ES-I3 (cell line): ENCODE data around the gene SASH1.

Experiments
- H3K36me3 ChIP-seq: 2 replicates; pipeline ENCODE4 v1.6.1; 2013; ENCODE audit warnings: mild to moderate bottlenecking, low read length, control low read depth, moderate library complexity; ENCODE audit not compliant: insufficient read depth
- H3K4me1 ChIP-seq: 2 replicates; pipeline ENCODE4 v1.6.1; 2013; ENCODE audit warnings: mild to moderate bottlenecking, control low read depth, low read length; ENCODE audit not compliant: insufficient read depth
- H3K9ac ChIP-seq: 2 replicates; pipeline ENCODE4 v1.6.1; 2013; ENCODE audit warnings: low read depth, mild to moderate bottlenecking, low read length, moderate library complexity
- H3K9me3 ChIP-seq: 2 replicates; pipeline ENCODE4 v1.6.1; 2013; ENCODE audit warnings: mild to moderate bottlenecking, low read length, moderate library complexity; ENCODE audit not compliant: control insufficient read depth, insufficient read depth

The SASH1 gene

GRCh38 chr6:148450866-148451265 lies 108.2 kb downstream of the SASH1 start:
- H3K4me1 ChIP-seq: peaks cover 16% of the 10 kb centered on the region
- H3K36me3 ChIP-seq: 0 out of 2 replicates have a peak, but pooled peaks cover 3% of the 10 kb centered on the region
- no peaks in the 10 kb centered on the region for H3K9me3 ChIP-seq
- no peak overlapping the region for H3K9ac ChIP-seq

GRCh38 chr6:148451690-148452089 lies 109.1 kb downstream of the SASH1 start:
- H3K4me1 ChIP-seq: peaks cover 15% of the 10 kb centered on the region

GRCh38 chr6:148452876-148453275 lies 110.2 kb downstream of the SASH1 start:
- 0 out of 2 replicates have a peak, but pooled peaks cover 4% of the 10 kb centered on the region for H3K4me1 ChIP-seq
- no peak overlapping the region for H3K9ac ChIP-seq
- no peaks in the 10 kb centered on the region for H3K9me3 ChIP-seq

More at GRCh38 chr6:148451690-148452089, 109.1 kb downstream of the SASH1 start:
- H3K9ac ChIP-seq: no peak overlapping the region
- H3K9me3 ChIP-seq: no peaks in the 10 kb centered on the region
- H3K36me3 ChIP-seq: 0 out of 2 replicates have a peak, but pooled peaks cover 3% of the 10 kb centered on the region

GRCh38 chr6:148453906-148454305 lies 111.3 kb downstream of the SASH1 start:
- no peaks in the 10 kb centered on the region for H3K4me1 ChIP-seq
- 0 out of 2 replicates have a peak, but pooled peaks cover 3% of the 10 kb centered on the region for H3K36me3 ChIP-seq
- H3K9me3 ChIP-seq: no peaks in the 10 kb centered on the region
- H3K9ac ChIP-seq: no peak overlapping the region

More at GRCh38 chr6:148452876-148453275, 110.2 kb downstream of the SASH1 start:
- H3K36me3 ChIP-seq: 0 out of 2 replicates have a peak, but pooled peaks cover 3% of the 10 kb centered on the region

- Histone ChIP-seq H3K9me3 (no peaks in the 10 kb centered on the region), H3K4me1 (no peaks in the 10 kb centered on the region), H3K9ac (no peak overlapping the region), H3K36me3 (0 out of 2 replicates have a peak, but pooled peaks cover 3% of the 10 kb centered on the region)
These were observed 112.6 kb downstream of the SASH1 start for GRCh38 chr6:148455225-148455624.

GRCh38 chr6:148455674-148456558 lies 113.3 kb downstream of the SASH1 start:
- Histone ChIP-seq H3K9ac (no peak overlapping the region), H3K36me3 (0 out of 2 replicates have a peak, but pooled peaks cover 3% of the 10 kb centered on the region), H3K9me3 (no peaks in the 10 kb centered on the region), H3K4me1 (no peaks in the 10 kb centered on the region)

DNA sequence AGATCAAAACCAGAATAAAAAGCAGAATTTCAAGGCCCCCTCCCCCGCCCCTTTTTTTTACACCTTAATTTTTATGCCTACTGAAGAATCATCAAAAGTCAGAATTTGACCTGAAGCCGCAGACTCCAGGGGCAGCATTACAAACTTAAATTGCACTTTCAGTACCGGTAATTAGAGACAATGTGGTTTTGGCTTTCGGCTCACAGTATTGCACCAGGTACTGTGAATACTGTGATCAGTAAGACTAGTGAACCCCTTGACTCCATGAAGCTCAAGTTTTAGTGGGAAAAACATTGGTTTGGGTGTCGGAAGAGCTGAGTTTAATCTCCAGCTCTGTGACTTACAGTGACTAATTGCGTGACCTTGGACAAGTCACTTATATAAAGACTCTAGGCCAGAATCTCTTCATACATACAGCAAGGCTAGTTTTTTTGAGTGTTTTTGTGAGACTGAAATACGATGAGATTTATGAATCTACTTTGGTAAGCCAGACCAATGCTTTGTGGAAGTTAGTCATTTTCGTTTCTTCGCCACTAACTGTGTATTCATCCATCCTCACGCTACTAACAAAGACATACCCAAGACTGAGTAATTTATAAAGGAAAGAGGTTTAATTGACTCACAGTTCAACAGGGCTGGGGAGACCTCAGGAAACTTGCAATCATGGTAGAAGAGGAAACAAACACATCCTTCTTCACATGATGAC lies 114.7 kb downstream of the SASH1 start:
- Histone ChIP-seq H3K9me3 (no peaks in the 10 kb centered on the region), H3K9ac (no peak overlapping the region), H3K36me3 (no peaks in the 10 kb centered on the region), H3K4me1 (no peaks in the 10 kb centered on the region)

- no peaks in the 10 kb centered on the region for H3K4me1 ChIP-seq
- H3K36me3 ChIP-seq: no peaks in the 10 kb centered on the region
- H3K9ac ChIP-seq: no peak overlapping the region
- H3K9me3 ChIP-seq: no peaks in the 10 kb centered on the region
These were observed 115.2 kb downstream of the SASH1 start for GRCh38 chr6:148457843-148458159.

GRCh38 chr6:148459238-148459637 lies 116.6 kb downstream of the SASH1 start:
- Histone ChIP-seq H3K36me3 (no peaks in the 10 kb centered on the region), H3K4me1 (no peaks in the 10 kb centered on the region), H3K9me3 (no peaks in the 10 kb centered on the region), H3K9ac (no peak overlapping the region)

DNA sequence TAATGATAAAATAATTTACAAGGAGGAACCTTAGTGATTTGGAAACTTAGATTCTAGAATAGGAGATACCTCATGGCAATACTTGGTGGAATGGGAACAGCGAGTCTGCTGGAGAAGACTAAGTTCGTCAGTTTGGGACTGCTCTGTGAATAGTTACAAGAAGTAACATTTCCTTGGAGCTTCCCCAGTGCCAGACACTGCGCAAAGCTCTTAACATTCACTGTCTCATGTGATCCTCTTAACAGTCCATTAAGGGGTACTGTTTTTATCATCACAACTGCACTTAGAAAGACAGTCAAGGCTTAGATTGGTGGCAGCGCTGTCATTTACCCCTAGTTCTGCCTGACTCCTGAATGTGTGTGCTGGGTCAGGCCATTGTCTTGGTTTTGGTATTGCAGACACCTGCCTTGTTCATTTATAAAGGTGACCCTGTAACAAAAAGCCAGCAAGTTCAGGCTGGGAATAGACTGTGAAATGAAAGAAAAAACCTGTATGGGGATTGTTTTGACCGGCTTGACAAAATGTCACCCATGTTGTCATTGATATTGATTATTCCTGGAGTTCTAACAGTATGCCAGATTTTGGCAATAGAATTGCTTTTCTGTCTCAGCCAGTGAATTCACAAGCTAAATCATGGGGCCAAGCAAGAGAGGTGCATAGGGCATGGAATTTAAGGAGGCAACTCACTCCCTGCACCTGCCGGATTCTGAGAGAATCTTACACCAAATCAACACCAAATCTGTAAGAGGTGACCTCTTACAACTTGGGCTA lies 118.4 kb downstream of the SASH1 start:
- Histone ChIP-seq H3K36me3 (no peaks in the 10 kb centered on the region; the same call in 1 of the 2 replicates), H3K4me1 (peaks cover 4% of the 10 kb centered on the region; the same call in 1 of the 2 replicates), H3K9ac (no peak overlapping the region), H3K9me3 (no peaks in the 10 kb centered on the region)

DNA sequence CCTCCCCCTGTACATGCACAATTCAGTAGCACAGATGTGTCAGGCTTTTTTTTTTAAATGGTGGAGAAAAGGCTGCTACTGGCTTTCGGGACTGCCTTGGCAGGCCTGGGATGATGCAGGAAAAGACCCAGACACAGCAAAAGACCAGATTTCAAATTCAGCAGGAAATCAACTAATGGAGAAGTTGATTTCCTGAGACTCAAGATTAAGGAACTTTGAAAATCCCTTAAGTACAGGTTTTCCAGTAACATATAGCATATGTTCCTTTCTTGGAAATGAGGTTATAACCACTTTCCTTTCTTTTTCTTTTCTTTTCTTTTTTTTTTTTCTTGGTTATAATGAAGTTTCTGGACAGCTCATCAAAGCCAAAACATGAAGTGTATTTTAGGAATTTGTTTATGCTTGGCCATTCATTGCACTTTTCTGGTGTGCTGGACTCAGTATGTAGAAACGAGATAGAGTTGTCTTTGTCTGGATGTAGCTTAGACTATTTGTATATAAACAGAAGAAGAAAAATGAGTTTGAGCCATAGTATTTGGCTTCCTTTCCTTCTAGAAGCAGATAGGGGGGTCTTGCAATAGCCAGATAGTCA lies 119.4 kb downstream of the SASH1 start:
- Histone ChIP-seq H3K36me3 (no peaks in the 10 kb centered on the region; the same call in 1 of the 2 replicates), H3K9ac (no peak overlapping the region), H3K9me3 (no peaks in the 10 kb centered on the region), H3K4me1 (peaks cover 4% of the 10 kb centered on the region; the same call in 1 of the 2 replicates)

DNA sequence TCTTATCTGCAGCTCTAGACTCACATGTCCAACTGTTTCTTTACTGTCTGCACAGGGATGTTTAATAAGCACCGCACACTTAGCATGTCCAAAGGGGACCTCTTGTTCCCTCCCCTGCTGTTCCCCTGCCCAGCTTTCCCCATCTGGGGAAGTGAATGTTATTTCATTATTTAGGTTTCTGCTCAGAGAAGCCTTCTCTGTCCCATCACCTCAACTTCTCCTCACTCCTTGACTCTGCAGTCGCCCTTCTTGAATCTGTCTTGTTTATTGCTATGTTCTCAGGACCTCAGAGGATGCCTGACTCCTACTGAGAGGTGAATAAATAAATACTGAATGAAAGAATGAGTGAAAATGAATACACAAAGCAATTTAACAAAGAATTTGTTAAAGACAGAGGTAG lies 121.0 kb downstream of the SASH1 start:
- H3K9me3 ChIP-seq: no peaks in the 10 kb centered on the region
- no peaks in the 10 kb centered on the region; the same call in 1 of the 2 replicates for H3K36me3 ChIP-seq
- H3K4me1 ChIP-seq: peaks cover 4% of the 10 kb centered on the region; the same call in 1 of the 2 replicates
- no peak overlapping the region for H3K9ac ChIP-seq

GRCh38 chr6:148464319-148465010 lies 121.8 kb downstream of the SASH1 start:
- H3K36me3 ChIP-seq: no peaks in the 10 kb centered on the region; the same call in 1 of the 2 replicates

More at GRCh38 chr6:148464319-148465010, 121.8 kb downstream of the SASH1 start:
- no peak overlapping the region for H3K9ac ChIP-seq
- peaks cover 4% of the 10 kb centered on the region; the same call in 1 of the 2 replicates for H3K4me1 ChIP-seq
- no peaks in the 10 kb centered on the region for H3K9me3 ChIP-seq
